ENCODE data around the gene GRB10.

GRB10 gene

GRCh38 chr7:50696810-50697582 is 85.7 kb downstream of the GRB10 start:
- DNase-seq (ENCODE audit: low read depth, low spot score) = no peak
- no peaks in the 10 kb centered on the region for H3K9me3 ChIP-seq (ENCODE audit: control insufficient read depth, insufficient read depth, low read length)
- WGBS (ENCODE audit: insufficient coverage, insufficient read length) = no CpG with 5 or more reads among the region's 3 CpGs
- no peak overlapping the region for H3K27ac ChIP-seq (ENCODE audit: low read length)
- H3K4me1 ChIP-seq (ENCODE audit: control insufficient read depth, insufficient read depth, low read length) = peaks cover 4% of the 10 kb centered on the region; the same call in 1 of the 2 replicates
- no peaks in the 10 kb centered on the region for H3K36me3 ChIP-seq (ENCODE audit: control insufficient read depth, insufficient read depth, low read length)
- no peak overlapping the region for H3K4me3 ChIP-seq (ENCODE audit: low read length)
- no peaks in the 10 kb centered on the region for H3K27me3 ChIP-seq (ENCODE audit: control insufficient read depth, insufficient read depth, low read length)

- WGBS (ENCODE audit: insufficient coverage, insufficient read length) = no CpG with 5 or more reads among the region's 2 CpGs
- Histone ChIP-seq H3K27ac (ENCODE audit: low read length) (no peak overlapping the region), H3K9me3 (ENCODE audit: control insufficient read depth, insufficient read depth, low read length) (no peaks in the 10 kb centered on the region), H3K36me3 (ENCODE audit: control insufficient read depth, insufficient read depth, low read length) (no peaks in the 10 kb centered on the region), H3K4me1 (ENCODE audit: control insufficient read depth, insufficient read depth, low read length) (peaks cover 4% of the 10 kb centered on the region; the same call in 1 of the 2 replicates), H3K4me3 (ENCODE audit: low read length) (no peak overlapping the region), H3K27me3 (ENCODE audit: control insufficient read depth, insufficient read depth, low read length) (no peaks in the 10 kb centered on the region)
- DNase-seq (ENCODE audit: low read depth, low spot score) = no peak
These were observed 87.7 kb downstream of the GRB10 start for GRCh38 chr7:50695026-50695425.

GRCh38 chr7:50693455-50694130 is 89.1 kb downstream of the GRB10 start:
- no peak overlapping the region for H3K4me3 ChIP-seq (ENCODE audit: low read length)
- no peaks in the 10 kb centered on the region for H3K36me3 ChIP-seq (ENCODE audit: control insufficient read depth, insufficient read depth, low read length)
- WGBS (ENCODE audit: insufficient coverage, insufficient read length) = no CpG with 5 or more reads among the region's 8 CpGs
- H3K9me3 ChIP-seq (ENCODE audit: control insufficient read depth, insufficient read depth, low read length) = no peaks in the 10 kb centered on the region
- peaks cover 4% of the 10 kb centered on the region; the same call in 1 of the 2 replicates for H3K4me1 ChIP-seq (ENCODE audit: control insufficient read depth, insufficient read depth, low read length)
- H3K27me3 ChIP-seq (ENCODE audit: control insufficient read depth, insufficient read depth, low read length) = no peaks in the 10 kb centered on the region
- no peak for DNase-seq (ENCODE audit: low read depth, low spot score)
- H3K27ac ChIP-seq (ENCODE audit: low read length) = no peak overlapping the region

GRCh38 chr7:50690541-50691011 is 92.1 kb downstream of the GRB10 start:
- Histone ChIP-seq H3K4me1 (ENCODE audit: control insufficient read depth, insufficient read depth, low read length) (peaks cover 4% of the 10 kb centered on the region; the same call in 1 of the 2 replicates), H3K27me3 (ENCODE audit: control insufficient read depth, insufficient read depth, low read length) (no peaks in the 10 kb centered on the region), H3K9me3 (ENCODE audit: control insufficient read depth, insufficient read depth, low read length) (no peaks in the 10 kb centered on the region), H3K36me3 (ENCODE audit: control insufficient read depth, insufficient read depth, low read length) (no peaks in the 10 kb centered on the region), H3K4me3 (ENCODE audit: low read length) (no peak overlapping the region), H3K27ac (ENCODE audit: low read length) (no peak overlapping the region)
- DNase-seq (ENCODE audit: low read depth, low spot score) = no peak
- no CpG with 5 or more reads among the region's 11 CpGs for WGBS (ENCODE audit: insufficient coverage, insufficient read length)

- Histone ChIP-seq H3K9me3 (ENCODE audit: control insufficient read depth, insufficient read depth, low read length) (no peaks in the 10 kb centered on the region), H3K27ac (ENCODE audit: low read length) (no peak overlapping the region), H3K4me3 (ENCODE audit: low read length) (no peak overlapping the region), H3K4me1 (ENCODE audit: control insufficient read depth, insufficient read depth, low read length) (no peaks in the 10 kb centered on the region), H3K36me3 (ENCODE audit: control insufficient read depth, insufficient read depth, low read length) (no peaks in the 10 kb centered on the region), H3K27me3 (ENCODE audit: control insufficient read depth, insufficient read depth, low read length) (no peaks in the 10 kb centered on the region)
- DNase-seq (ENCODE audit: low read depth, low spot score) = no peak
- no CpG with 5 or more reads among the region's 2 CpGs for WGBS (ENCODE audit: insufficient coverage, insufficient read length)
These were observed 94.5 kb downstream of the GRB10 start for GRCh38 chr7:50688226-50688590.

GRCh38 chr7:50687575-50688225 is 95.0 kb downstream of the GRB10 start:
- Histone ChIP-seq H3K36me3 (ENCODE audit: control insufficient read depth, insufficient read depth, low read length) (no peaks in the 10 kb centered on the region), H3K27ac (ENCODE audit: low read length) (no peak overlapping the region), H3K4me1 (ENCODE audit: control insufficient read depth, insufficient read depth, low read length) (no peaks in the 10 kb centered on the region), H3K4me3 (ENCODE audit: low read length) (no peak overlapping the region), H3K27me3 (ENCODE audit: control insufficient read depth, insufficient read depth, low read length) (no peaks in the 10 kb centered on the region), H3K9me3 (ENCODE audit: control insufficient read depth, insufficient read depth, low read length) (no peaks in the 10 kb centered on the region)
- no CpG with 5 or more reads among the region's 7 CpGs for WGBS (ENCODE audit: insufficient coverage, insufficient read length)
- DNase-seq (ENCODE audit: low read depth, low spot score) = no peak

- DNase-seq (ENCODE audit: low read depth, low spot score) = no peak
- no peaks in the 10 kb centered on the region for H3K4me1 ChIP-seq (ENCODE audit: control insufficient read depth, insufficient read depth, low read length)
- H3K4me3 ChIP-seq (ENCODE audit: low read length) = no peak overlapping the region
- no peak overlapping the region for H3K27ac ChIP-seq (ENCODE audit: low read length)
- WGBS (ENCODE audit: insufficient coverage, insufficient read length) = no CpG with 5 or more reads among the region's 6 CpGs
- H3K9me3 ChIP-seq (ENCODE audit: control insufficient read depth, insufficient read depth, low read length) = no peaks in the 10 kb centered on the region
- H3K36me3 ChIP-seq (ENCODE audit: control insufficient read depth, insufficient read depth, low read length) = no peaks in the 10 kb centered on the region
- H3K27me3 ChIP-seq (ENCODE audit: control insufficient read depth, insufficient read depth, low read length) = no peaks in the 10 kb centered on the region
These were observed 95.6 kb downstream of the GRB10 start for GRCh38 chr7:50687096-50687495.

GRCh38 chr7:50685135-50686065 is 97.3 kb downstream of the GRB10 start:
- DNase-seq (ENCODE audit: low read depth, low spot score) = no peak
- H3K27me3 ChIP-seq (ENCODE audit: control insufficient read depth, insufficient read depth, low read length) = no peaks in the 10 kb centered on the region
- 100% methylated on average over 1 of the region's 14 CpGs for WGBS (ENCODE audit: insufficient coverage, insufficient read length)
- H3K9me3 ChIP-seq (ENCODE audit: control insufficient read depth, insufficient read depth, low read length) = no peaks in the 10 kb centered on the region
- H3K36me3 ChIP-seq (ENCODE audit: control insufficient read depth, insufficient read depth, low read length) = no peaks in the 10 kb centered on the region
- H3K27ac ChIP-seq (ENCODE audit: low read length) = no peak overlapping the region
- H3K4me3 ChIP-seq (ENCODE audit: low read length) = no peak overlapping the region
- no peaks in the 10 kb centered on the region for H3K4me1 ChIP-seq (ENCODE audit: control insufficient read depth, insufficient read depth, low read length)

- H3K4me1 ChIP-seq (ENCODE audit: control insufficient read depth, insufficient read depth, low read length) = no peaks in the 10 kb centered on the region
- no CpG with 5 or more reads among the region's 4 CpGs for WGBS (ENCODE audit: insufficient coverage, insufficient read length)
- no peak overlapping the region for H3K4me3 ChIP-seq (ENCODE audit: low read length)
- H3K27ac ChIP-seq (ENCODE audit: low read length) = no peak overlapping the region
- no peak for DNase-seq (ENCODE audit: low read depth, low spot score)
- H3K9me3 ChIP-seq (ENCODE audit: control insufficient read depth, insufficient read depth, low read length) = no peaks in the 10 kb centered on the region
- H3K36me3 ChIP-seq (ENCODE audit: control insufficient read depth, insufficient read depth, low read length) = no peaks in the 10 kb centered on the region
- no peaks in the 10 kb centered on the region for H3K27me3 ChIP-seq (ENCODE audit: control insufficient read depth, insufficient read depth, low read length)
These were observed 98.0 kb downstream of the GRB10 start for GRCh38 chr7:50684713-50685075.

Measured in iPS DF 6.9 (cell line).